ENCODE results near the gene CACNA1C.

Gene CACNA1C

GRCh38 chr12:2402073-2402579, 349.3 kb downstream of the CACNA1C start:
- no peak for DNase-seq

- DNase-seq = no peak
Measured at GRCh38 chr12:2403221-2403976, 350.6 kb downstream of the CACNA1C start.

- no peak for DNase-seq
Measured at GRCh38 chr12:2405039-2405438, 352.3 kb downstream of the CACNA1C start.

GRCh38 chr12:2406903-2407302, 354.1 kb downstream of the CACNA1C start:
- no peak for DNase-seq

- no peak for DNase-seq
Measured at GRCh38 chr12:2408262-2408661, 355.5 kb downstream of the CACNA1C start.

GRCh38 chr12:2409656-2410265, 357.0 kb downstream of the CACNA1C start:
- DNase-seq = no peak

GRCh38 chr12:2410496-2410895, 357.7 kb downstream of the CACNA1C start:
- DNase-seq = no peak

GRCh38 chr12:2411011-2411410, 358.2 kb downstream of the CACNA1C start:
- no peak for DNase-seq

- DNase-seq = no peak
Measured at GRCh38 chr12:2411616-2412304, 359.0 kb downstream of the CACNA1C start.

GRCh38 chr12:2412305-2412643, 359.5 kb downstream of the CACNA1C start:
- no peak for DNase-seq

GRCh38 chr12:2413301-2413700, 360.5 kb downstream of the CACNA1C start:
- no peak for DNase-seq

GRCh38 chr12:2413999-2414792, 361.4 kb downstream of the CACNA1C start:
- no peak for DNase-seq

GRCh38 chr12:2414810-2415567, 362.2 kb downstream of the CACNA1C start:
- DNase-seq = no peak

GRCh38 chr12:2415568-2415944, 362.8 kb downstream of the CACNA1C start:
- no peak for DNase-seq

- DNase-seq = no peak
Measured at GRCh38 chr12:2416158-2416557, 363.4 kb downstream of the CACNA1C start.

GRCh38 chr12:2417481-2418160, 364.8 kb downstream of the CACNA1C start:
- no peak for DNase-seq

- no peak for DNase-seq
Measured at GRCh38 chr12:2418579-2418978, 365.8 kb downstream of the CACNA1C start.

GRCh38 chr12:2422591-2422990, 369.8 kb downstream of the CACNA1C start:
- DNase-seq = no peak

GRCh38 chr12:2429032-2429431, 376.2 kb downstream of the CACNA1C start:
- DNase-seq = no peak

GRCh38 chr12:2431810-2432209, 379.0 kb downstream of the CACNA1C start:
- DNase-seq = no peak

GRCh38 chr12:2432856-2433255, 380.1 kb downstream of the CACNA1C start:
- no peak for DNase-seq

GRCh38 chr12:2435511-2435910, 382.7 kb downstream of the CACNA1C start:
- no peak for DNase-seq
